ENCODE measurements around the gene TEX19. TPM values are rescaled to one million over a fixed set of nuclear protein-coding genes. Genes with fewer than 3 reads are reported as not detected.

Gene TEX19
- total RNA-seq, 1 experiment from 2014 or later = 0.21 TPM

GRCh38 chr17:82316651-82317393 lies 42.2 kb upstream of the TEX19 start:
- H3K27me3 ChIP-seq (ENCODE audit: control insufficient read depth, insufficient read depth, low read length) = no peaks in the 10 kb centered on the region
- TF ChIP-seq CTCF (IDR thresholded peaks at IDR 0.05) (no peak), REST (IDR thresholded peaks at IDR 0.05; ENCODE audit: insufficient read depth in 1 of 2, low read depth in 2 of 2, low read length in 1 of 2) (no peak), TCF7L2 (IDR thresholded peaks at IDR 0.05; ENCODE audit: low read depth, low read length) (no peak), POLR2AphosphoS5 (IDR thresholded peaks at IDR 0.05; ENCODE audit: low read depth, low read length) (no peak), SIN3A (IDR thresholded peaks at IDR 0.05; ENCODE audit: borderline replicate concordance, insufficient read depth, low read depth, low read length) (no peak)
- no peaks in the 10 kb centered on the region for H3K36me3 ChIP-seq (ENCODE audit: control insufficient read depth, insufficient read depth, low read length)
- ATAC-seq (no peak), DNase-seq (ENCODE audit: low read depth, low spot score) (no peak)
- ChIA-PET CTCF (interaction anchor here (1.1 kb wide), 1 partner anchor 16 kb away, joined by 3 read pairs; no protein-coding TSS in a partner anchor), POLR2A (no interaction called here)
- no peaks in the 10 kb centered on the region for H3K9me3 ChIP-seq (ENCODE audit: control insufficient read depth, insufficient read depth, low read depth, low read length)
- H3K4me1 ChIP-seq (ENCODE audit: control insufficient read depth, insufficient read depth, low read length) = peaks cover 4% of the 10 kb centered on the region
- intact Hi-C loops (cut with micrococcal nuclease; ENCODE audit: unreplicated experiment) (no loop called here), in situ Hi-C loops (cut with HindIII; ENCODE audit: low pct_unique_long_range_greater_than_20kb, low sequenced_read_pairs) (no loop called here)
- no TSS peak for BruUV-seq (replicated peaks)
- no peak overlapping the region for H3K4me3 ChIP-seq (ENCODE audit: low read depth in 2 of 2, low read length in 2 of 2)
- no peak overlapping the region for H3K27ac ChIP-seq (ENCODE audit: low read length)

- DNase-seq (ENCODE audit: low read depth, low spot score) = no peak
- Histone ChIP-seq H3K4me1 (ENCODE audit: control insufficient read depth, insufficient read depth, low read length) (peaks cover 7% of the 10 kb centered on the region), H3K36me3 (ENCODE audit: control insufficient read depth, insufficient read depth, low read length) (no peaks in the 10 kb centered on the region), H3K4me3 (ENCODE audit: low read depth in 2 of 2, low read length in 2 of 2) (no peak within 1 kb of the TSS), H3K9me3 (ENCODE audit: control insufficient read depth, insufficient read depth, low read depth, low read length) (no peaks in the 10 kb centered on the region), H3K27ac (ENCODE audit: low read length) (no peak within 1 kb of the TSS), H3K27me3 (ENCODE audit: control insufficient read depth, insufficient read depth, low read length) (no peaks in the 10 kb centered on the region)
- ChIA-PET POLR2A (no interaction called here), CTCF (interaction anchor here (1.1 kb wide), 1 partner anchor 16 kb away, joined by 3 read pairs; no protein-coding TSS in a partner anchor)
- ATAC-seq = no peak
- intact Hi-C loops (cut with micrococcal nuclease; ENCODE audit: unreplicated experiment) (no loop called here), in situ Hi-C loops (cut with HindIII; ENCODE audit: low pct_unique_long_range_greater_than_20kb, low sequenced_read_pairs) (no loop called here)
- TF ChIP-seq TCF7L2 (IDR thresholded peaks at IDR 0.05; ENCODE audit: low read depth, low read length) (no peak), POLR2AphosphoS5 (IDR thresholded peaks at IDR 0.05; ENCODE audit: low read depth, low read length) (no peak), SIN3A (IDR thresholded peaks at IDR 0.05; ENCODE audit: borderline replicate concordance, insufficient read depth, low read depth, low read length) (no peak), CTCF (IDR thresholded peaks at IDR 0.05) (no peak), REST (IDR thresholded peaks at IDR 0.05; ENCODE audit: insufficient read depth in 1 of 2, low read depth in 2 of 2, low read length in 1 of 2) (no peak)
- BruUV-seq (replicated peaks) = no TSS peak
Measured at GRCh38 chr17:82317394-82318168, 41.5 kb upstream of the TEX19 start, which contains the start of gene CD7. TSS of gene CD7 (minus strand) at chr17:82317608. CDS start at chr17:82317495, 113 bp downstream.
